ENCODE data around the gene IGF1. TPM values are rescaled to one million over a fixed set of nuclear protein-coding genes. Genes with fewer than 3 reads are reported as not detected.
"Not testable (repeated sequence)": the region's sequence is repeated elsewhere in the genome, so short reads cannot be mapped to it uniquely, and the experiment has no call there.

Gene IGF1
- total and polyA plus RNA-seq, 7 donors = 7.4 to 27.1 (median 15.6) TPM

DNA sequence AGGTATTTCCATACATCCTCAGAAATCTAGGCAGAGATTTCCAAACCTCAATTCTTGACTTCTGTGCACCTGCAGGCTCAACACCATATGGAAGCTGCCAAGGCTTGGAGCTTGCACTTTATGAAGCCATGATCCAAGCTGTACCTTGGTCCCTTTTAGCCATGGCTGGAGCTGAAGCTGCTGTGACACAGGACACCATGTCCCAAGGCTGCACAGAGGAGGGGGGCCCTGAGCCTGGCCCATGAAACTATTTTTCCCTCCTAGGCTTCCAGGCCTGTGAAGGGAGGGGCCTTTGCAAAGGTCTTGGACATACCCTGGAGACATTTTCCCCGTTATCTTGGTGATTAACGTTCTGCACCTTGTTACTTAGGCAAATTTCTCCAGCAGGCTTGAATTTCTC, 110.5 kb downstream of the IGF1 start:
- H3K4me1 ChIP-seq = no peaks in the 10 kb centered on the region
- 24 to 81% methylated on average over 2 of the region's 2 CpGs for WGBS, 2 donors
- H3K27me3 ChIP-seq = no peaks in the 10 kb centered on the region
- no peak for TF ChIP-seq CTCF (IDR thresholded peaks at IDR 0.05)
- no peak for TF ChIP-seq POLR2A (IDR thresholded peaks at IDR 0.05)
- no peak for TF ChIP-seq POLR2AphosphoS5 (IDR thresholded peaks at IDR 0.05)
- no peak for TF ChIP-seq EP300 (IDR thresholded peaks at IDR 0.05)
- DNase-seq = no peak
- intact Hi-C loops (cut with DNase I) = no loop called here
- H3K4me3 ChIP-seq = no peak overlapping the region
- no peak overlapping the region for H3K27ac ChIP-seq
- H3K9me3 ChIP-seq = no peaks in the 10 kb centered on the region
- H3K36me3 ChIP-seq = no peaks in the 10 kb centered on the region

DNA sequence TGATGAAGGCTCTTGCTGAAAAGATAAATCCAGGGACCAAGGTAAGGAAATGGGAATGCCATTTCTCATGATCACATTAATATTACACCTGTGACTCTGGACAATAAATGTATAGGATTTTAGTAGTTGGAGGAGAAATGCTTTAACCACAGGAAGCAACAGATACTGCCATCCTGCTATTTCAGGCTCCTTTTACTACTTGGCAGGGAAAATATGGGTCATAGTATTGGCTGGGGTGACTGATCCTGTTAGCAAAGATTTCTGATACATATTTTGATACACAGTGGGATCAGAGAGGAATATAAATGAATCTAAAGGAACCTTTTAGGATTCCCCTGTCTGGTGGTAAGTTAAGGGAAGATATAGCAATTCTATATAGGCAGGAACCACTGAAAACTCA, 115.0 kb downstream of the IGF1 start:
- DNase-seq = no peak
- Histone ChIP-seq H3K27ac (no peak overlapping the region), H3K4me3 (no peak overlapping the region), H3K9me3 (no peaks in the 10 kb centered on the region), H3K27me3 (no peaks in the 10 kb centered on the region), H3K36me3 (no peaks in the 10 kb centered on the region), H3K4me1 (no peaks in the 10 kb centered on the region)
- intact Hi-C loops (cut with DNase I) = no loop called here
- TF ChIP-seq POLR2A (IDR thresholded peaks at IDR 0.05) (no peak), POLR2AphosphoS5 (IDR thresholded peaks at IDR 0.05) (no peak), CTCF (IDR thresholded peaks at IDR 0.05) (no peak), EP300 (IDR thresholded peaks at IDR 0.05) (no peak)

DNA sequence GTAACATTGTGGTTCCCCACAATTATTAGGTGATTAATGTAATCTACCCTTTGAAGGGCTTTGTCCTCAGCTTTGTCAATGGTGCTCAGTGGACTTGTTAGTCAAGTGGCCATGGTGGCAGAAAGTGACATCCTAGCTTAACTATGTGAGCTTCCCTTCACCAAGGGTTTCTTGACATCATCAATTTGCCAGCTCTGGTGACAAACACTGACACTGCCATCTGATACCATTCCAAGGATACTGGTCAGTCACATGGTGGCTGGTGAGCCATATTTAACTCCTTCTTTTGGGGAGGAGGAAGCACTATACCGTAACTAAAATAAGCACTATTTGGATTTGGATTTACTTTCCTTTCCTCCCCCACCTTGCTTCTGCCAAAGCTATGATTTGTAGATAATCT, 115.7 kb downstream of the IGF1 start:
- 88 to 93% methylated on average over 1 of the region's 1 CpG for WGBS, 2 donors
- TF ChIP-seq POLR2AphosphoS5 (IDR thresholded peaks at IDR 0.05) (no peak), POLR2A (IDR thresholded peaks at IDR 0.05) (no peak), EP300 (IDR thresholded peaks at IDR 0.05) (no peak), CTCF (IDR thresholded peaks at IDR 0.05) (no peak)
- Histone ChIP-seq H3K4me3 (no peak overlapping the region), H3K9me3 (no peaks in the 10 kb centered on the region), H3K27me3 (no peaks in the 10 kb centered on the region), H3K27ac (no peak overlapping the region), H3K36me3 (no peaks in the 10 kb centered on the region), H3K4me1 (no peaks in the 10 kb centered on the region)
- DNase-seq = no peak
- intact Hi-C loops (cut with DNase I) = no loop called here

- 82 to 90% methylated on average over 2 of the region's 2 CpGs for WGBS, 2 donors
- Histone ChIP-seq H3K4me1 (no peaks in the 10 kb centered on the region), H3K9me3 (peaks cover 0 to 8% (median 0%) of the 10 kb centered on the region in 4 donors), H3K27ac (no peak overlapping the region), H3K36me3 (no peaks in the 10 kb centered on the region), H3K27me3 (no peaks in the 10 kb centered on the region), H3K4me3 (no peak overlapping the region)
- intact Hi-C loops (cut with DNase I) = no loop called here
- no peak for DNase-seq
- TF ChIP-seq EP300 (IDR thresholded peaks at IDR 0.05) (no peak), POLR2A (IDR thresholded peaks at IDR 0.05) (no peak), POLR2AphosphoS5 (IDR thresholded peaks at IDR 0.05) (no peak)
Observed at GRCh38 chr12:102356690-102357089, 123.7 kb downstream of the IGF1 start.

DNA sequence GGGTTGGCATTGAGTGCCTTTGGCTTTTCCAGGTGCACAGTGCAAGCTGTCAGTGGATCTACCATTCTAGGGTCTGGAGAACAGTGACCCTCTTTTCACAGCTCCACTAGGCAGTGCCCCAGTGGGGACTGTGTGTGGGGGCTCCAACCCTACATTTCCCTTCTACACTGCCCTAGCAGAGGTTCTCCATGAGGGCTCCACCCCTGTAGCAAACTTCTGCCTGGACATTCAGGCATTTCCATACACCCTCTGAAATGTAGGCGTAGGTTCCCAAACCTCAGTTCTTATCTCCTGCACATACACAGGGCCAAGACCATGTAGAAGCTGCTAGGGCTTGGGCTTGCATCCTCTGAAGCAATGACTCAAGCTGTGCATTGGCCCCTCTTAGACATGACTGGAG, 126.1 kb downstream of the IGF1 start:
- WGBS, 2 donors = 93% methylated on average over 1 of the region's 1 CpG
- H3K4me3 ChIP-seq; DNase-seq; H3K27me3 ChIP-seq; H3K36me3 ChIP-seq; H3K4me1 ChIP-seq; H3K27ac ChIP-seq; H3K9me3 ChIP-seq; intact Hi-C loops (cut with DNase I): not testable (repeated sequence)

DNA sequence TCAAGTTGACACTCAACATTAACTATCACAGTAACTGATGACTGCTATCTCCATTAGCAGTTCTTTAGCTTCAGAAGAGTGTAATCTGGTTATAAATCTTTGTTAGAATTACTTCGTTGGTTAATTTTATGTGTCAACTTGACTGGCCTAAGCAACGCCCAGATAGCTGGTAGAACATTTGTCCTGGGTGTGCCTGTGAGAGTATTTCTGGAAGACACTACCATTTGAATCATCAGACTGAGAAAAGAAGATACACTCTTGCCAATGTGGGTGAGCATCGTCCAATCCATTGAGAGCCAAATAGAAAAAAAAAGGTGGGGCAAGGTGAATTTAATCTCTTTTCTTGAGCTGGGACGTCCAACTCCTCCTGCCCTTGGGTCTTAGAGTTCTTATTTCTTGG, 129.0 kb downstream of the IGF1 start:
- no peak overlapping the region for H3K4me3 ChIP-seq
- no peaks in the 10 kb centered on the region for H3K27me3 ChIP-seq
- TF ChIP-seq POLR2A (IDR thresholded peaks at IDR 0.05) = no peak
- no peak for TF ChIP-seq EP300 (IDR thresholded peaks at IDR 0.05)
- TF ChIP-seq POLR2AphosphoS5 (IDR thresholded peaks at IDR 0.05) = no peak
- no peak for TF ChIP-seq CTCF (IDR thresholded peaks at IDR 0.05)
- peaks cover 0 to 9% (median 3%) of the 10 kb centered on the region in 4 donors for H3K4me1 ChIP-seq
- peaks cover 0 to 8% (median 0%) of the 10 kb centered on the region in 4 donors for H3K9me3 ChIP-seq
- intact Hi-C loops (cut with DNase I) = no loop called here
- no peak for DNase-seq
- no peaks in the 10 kb centered on the region for H3K36me3 ChIP-seq
- WGBS, 2 donors = 63 to 70% methylated on average over 4 of the region's 4 CpGs
- H3K27ac ChIP-seq = no peak overlapping the region
